Uterus (tissue), 4 donors: ENCODE results near the gene MRAP. TPM values are rescaled to one million over a fixed set of nuclear protein-coding genes. Genes with fewer than 3 reads are reported as not detected.

Source experiments
- DNase-seq, 2 donors: peaks; one replicate each; pipeline ENCODE4 v3.0.0-alpha.2; 2019 to 2020
- H3K27ac ChIP-seq, 2 donors: fragments of 200-600 bp; sonication (generic); 1 replicate in 1 of 2; 2 replicates in 1 of 2; pipeline ENCODE4 v1.5.1; 2016 to 2018
- H3K27me3 ChIP-seq, 2 donors: fragments of 200-600 bp; sonication (generic); one replicate each; pipeline ENCODE4 v1.5.1; 2018 to 2019; ENCODE audit warnings: control low read depth in 1 of 2
- H3K36me3 ChIP-seq, 2 donors: fragments of 200-600 bp; sonication (generic); one replicate each; pipeline ENCODE4 v1.5.1; 2019; ENCODE audit warnings: control low read depth in 1 of 2
- H3K4me1 ChIP-seq, 2 donors: fragments of 200-600 bp; sonication (generic); one replicate each; pipeline ENCODE4 v1.5.1; 2018 to 2019; ENCODE audit warnings: control low read depth in 1 of 2
- H3K4me3 ChIP-seq, 2 donors: fragments of 200-600 bp; sonication (generic); 1 replicate in 1 of 2; 2 replicates in 1 of 2; pipeline ENCODE4 v1.5.1; 2018 to 2019; ENCODE audit warnings: mild to moderate bottlenecking in 1 of 2
- H3K9me3 ChIP-seq, 2 donors: fragments of 200-600 bp; sonication (generic); one replicate each; pipeline ENCODE4 v1.5.1; 2019; ENCODE audit warnings: control low read depth in 1 of 2
- POLR2A ChIP-seq, 2 donors: fragments of 450-650 bp; IDR thresholded peaks; one replicate each; pipeline ENCODE4 v1.6.1; 2016; ENCODE audit warnings: antibody characterized with exemption in 2 of 2, mild to moderate bottlenecking in 1 of 2, moderate library complexity in 1 of 2
- intact Hi-C: fragments of 100-400 bp; cut with DNase I; formaldehyde crosslinking; loops from one replicate; pipeline ENCODE4 v1.15.1; 2023; ENCODE audit warnings: low total_unique reads
- total RNA-seq, 4 donors: library from RNA; depleted of rRNA in 3 of 4; stranded (reverse); fragments of >200 nt in 3 of 4; gene quantifications; one replicate each; pipeline versions ENCODE4 v1.1.0 to v1.2.4, GENCODE V29; 2014 to 2023
- TF ChIP-seq, protein P1 (sequence below), 4 experiments: fragments of 200-600 bp in 2 of 4; fragments of 450-650 bp in 2 of 4; sonication (generic) in 2 of 4; IDR thresholded peaks; one replicate each; pipeline ENCODE4 v1.5.1; 2016 to 2019; ENCODE audit warnings: antibody characterized with exemption in 4 of 4, mild to moderate bottlenecking in 2 of 4, moderate library complexity in 1 of 4
- donor health status: DM: yes; HTN: yes; CAD: no.

MRAP gene
- total RNA-seq, result not detected

DNA sequence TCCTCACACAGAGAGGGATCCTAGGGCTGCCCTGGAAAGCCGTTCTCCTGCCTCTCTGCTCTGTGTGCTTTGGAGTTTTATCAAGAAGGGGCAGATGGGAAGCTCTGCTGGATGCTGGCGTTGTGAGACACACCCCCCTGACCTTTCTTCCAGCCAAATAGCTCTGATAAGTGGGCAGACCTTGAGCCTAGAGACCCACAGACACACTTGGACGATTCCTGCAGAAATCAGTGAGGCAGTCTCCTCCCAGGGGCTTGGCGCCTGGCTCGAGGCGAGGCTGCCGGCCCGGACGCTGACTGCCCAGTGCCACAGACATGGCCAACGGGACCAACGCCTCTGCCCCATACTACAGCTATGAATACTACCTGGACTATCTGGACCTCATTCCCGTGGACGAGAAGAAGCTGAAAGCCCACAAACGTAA lies at the start of gene MRAP:
MRAP (plus strand) TSS at position 198 of the 424 bp plus-strand sequence; CDS start at position 315, 117 bp downstream.
- Histone ChIP-seq H3K4me3 (no peak within 1 kb of the TSS), H3K4me1 (no peaks in the 10 kb centered on the region), H3K36me3 (no peaks in the 10 kb centered on the region), H3K27ac (no peak within 1 kb of the TSS), H3K27me3 (no peaks in the 10 kb centered on the region), H3K9me3 (no peaks in the 10 kb centered on the region)
- TF ChIP-seq, protein P1, sequence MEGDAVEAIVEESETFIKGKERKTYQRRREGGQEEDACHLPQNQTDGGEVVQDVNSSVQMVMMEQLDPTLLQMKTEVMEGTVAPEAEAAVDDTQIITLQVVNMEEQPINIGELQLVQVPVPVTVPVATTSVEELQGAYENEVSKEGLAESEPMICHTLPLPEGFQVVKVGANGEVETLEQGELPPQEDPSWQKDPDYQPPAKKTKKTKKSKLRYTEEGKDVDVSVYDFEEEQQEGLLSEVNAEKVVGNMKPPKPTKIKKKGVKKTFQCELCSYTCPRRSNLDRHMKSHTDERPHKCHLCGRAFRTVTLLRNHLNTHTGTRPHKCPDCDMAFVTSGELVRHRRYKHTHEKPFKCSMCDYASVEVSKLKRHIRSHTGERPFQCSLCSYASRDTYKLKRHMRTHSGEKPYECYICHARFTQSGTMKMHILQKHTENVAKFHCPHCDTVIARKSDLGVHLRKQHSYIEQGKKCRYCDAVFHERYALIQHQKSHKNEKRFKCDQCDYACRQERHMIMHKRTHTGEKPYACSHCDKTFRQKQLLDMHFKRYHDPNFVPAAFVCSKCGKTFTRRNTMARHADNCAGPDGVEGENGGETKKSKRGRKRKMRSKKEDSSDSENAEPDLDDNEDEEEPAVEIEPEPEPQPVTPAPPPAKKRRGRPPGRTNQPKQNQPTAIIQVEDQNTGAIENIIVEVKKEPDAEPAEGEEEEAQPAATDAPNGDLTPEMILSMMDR (IDR thresholded peaks at IDR 0.05), result no peak
- TF ChIP-seq POLR2A (IDR thresholded peaks at IDR 0.05), result no peak
- no peak for DNase-seq
- intact Hi-C loops, result no loop called here

DNA sequence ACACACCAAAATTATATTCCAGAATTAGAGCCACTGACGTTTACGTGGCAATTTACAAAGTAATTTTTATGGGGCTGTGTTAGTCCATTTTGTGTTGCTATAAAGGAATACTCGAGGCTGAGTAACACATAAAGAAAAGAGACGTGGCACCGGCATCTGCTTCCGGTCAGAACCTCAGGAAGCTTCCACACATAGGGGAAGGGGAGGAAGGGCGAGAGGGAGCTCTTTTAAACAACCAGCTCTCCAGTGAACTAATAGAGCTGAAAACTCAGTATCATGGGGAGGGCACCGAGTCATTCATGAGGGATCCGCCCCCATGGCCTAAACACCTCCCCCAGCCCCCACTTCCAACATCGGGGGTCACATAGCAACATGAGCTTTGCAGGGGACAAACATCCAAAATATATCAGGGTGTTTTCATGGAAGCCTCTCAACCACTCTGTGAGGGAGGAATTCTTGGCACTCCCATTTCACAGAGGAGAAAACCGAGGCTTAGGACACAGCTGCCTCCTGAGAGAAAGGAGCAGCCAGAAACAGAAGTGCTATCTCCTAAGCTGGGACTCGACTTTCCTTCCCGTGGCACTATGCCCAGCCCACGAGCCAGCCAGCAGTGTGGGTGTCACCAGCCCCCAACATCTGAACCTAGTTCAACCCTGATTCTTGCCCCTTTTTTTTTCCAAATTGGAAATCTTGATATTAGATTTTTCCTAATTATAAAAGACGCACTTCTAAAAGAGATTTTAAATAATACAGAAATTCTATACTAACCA lies 49.0 kb upstream of the MRAP start:
- H3K27me3 ChIP-seq, result no peaks in the 10 kb centered on the region
- H3K9me3 ChIP-seq, result no peaks in the 10 kb centered on the region
- no peak for DNase-seq
- TF ChIP-seq POLR2A (IDR thresholded peaks at IDR 0.05), result no peak
- TF ChIP-seq, protein P1 (IDR thresholded peaks at IDR 0.05), result no peak
- intact Hi-C loops, result no loop called here
- H3K4me1 ChIP-seq, result no peaks in the 10 kb centered on the region
- H3K27ac ChIP-seq, result no peak overlapping the region
- H3K4me3 ChIP-seq, result no peak overlapping the region
- no peaks in the 10 kb centered on the region for H3K36me3 ChIP-seq

DNA sequence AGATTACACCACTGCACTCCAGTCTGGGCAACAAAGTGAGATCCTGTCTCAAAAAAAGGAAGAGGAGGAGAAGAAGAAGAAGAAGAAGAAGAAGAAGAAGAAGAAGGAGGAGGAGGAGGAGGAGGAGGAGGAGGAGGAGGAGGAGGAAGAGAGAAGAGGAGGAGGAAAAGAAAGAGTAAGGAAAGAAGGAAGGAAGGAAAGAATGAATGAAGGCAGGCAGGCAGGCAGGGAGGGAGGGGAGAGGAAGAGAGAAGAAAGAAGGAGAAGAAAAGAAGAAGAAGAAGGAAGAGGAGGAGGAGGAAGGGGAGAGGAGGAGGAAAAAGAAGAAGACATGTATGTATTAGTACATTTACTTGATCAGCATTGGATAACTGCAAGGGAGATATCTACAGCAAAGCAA lies 46.5 kb upstream of the MRAP start:
- no peaks in the 10 kb centered on the region for H3K9me3 ChIP-seq
- H3K36me3 ChIP-seq, result no peaks in the 10 kb centered on the region
- intact Hi-C loops, result no loop called here
- H3K27me3 ChIP-seq, result no peaks in the 10 kb centered on the region
- no peak for DNase-seq
- no peak overlapping the region for H3K4me3 ChIP-seq
- peaks cover 0 to 6% of the 10 kb centered on the region in 2 donors for H3K4me1 ChIP-seq
- TF ChIP-seq POLR2A (IDR thresholded peaks at IDR 0.05), result no peak
- TF ChIP-seq, protein P1 (IDR thresholded peaks at IDR 0.05), result no peak
- no peak overlapping the region for H3K27ac ChIP-seq

DNA sequence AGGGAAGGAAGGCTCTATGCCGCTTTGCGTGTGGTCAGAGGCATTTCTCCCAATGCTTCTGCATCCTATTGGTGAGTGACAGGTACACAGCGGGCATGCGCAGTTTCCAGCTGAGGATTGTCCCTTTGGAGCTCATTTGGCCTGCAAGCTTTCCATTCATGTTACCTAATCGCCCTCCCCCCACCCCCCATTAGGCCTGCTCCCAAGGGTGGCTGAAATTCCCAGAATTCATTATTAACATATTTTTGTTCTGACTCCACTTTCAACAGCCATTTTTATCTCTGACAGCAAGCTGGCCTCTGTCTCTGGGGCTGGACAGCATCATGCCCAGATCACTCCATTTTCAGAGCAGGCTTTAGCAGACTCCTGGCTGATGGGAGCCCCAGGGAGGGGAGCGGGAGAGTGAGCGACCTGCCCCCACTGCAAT lies 45.4 kb upstream of the MRAP start:
- Histone ChIP-seq H3K36me3 (no peaks in the 10 kb centered on the region), H3K4me1 (peaks cover 0 to 6% of the 10 kb centered on the region in 2 donors), H3K27me3 (no peaks in the 10 kb centered on the region), H3K4me3 (no peak overlapping the region), H3K27ac (no peak overlapping the region), H3K9me3 (no peaks in the 10 kb centered on the region)
- peak; percentile 33 to 59 for DNase-seq
- intact Hi-C loops, result no loop called here
- TF ChIP-seq, protein P1 (IDR thresholded peaks at IDR 0.05), result no peak
- TF ChIP-seq POLR2A (IDR thresholded peaks at IDR 0.05), result no peak

DNA sequence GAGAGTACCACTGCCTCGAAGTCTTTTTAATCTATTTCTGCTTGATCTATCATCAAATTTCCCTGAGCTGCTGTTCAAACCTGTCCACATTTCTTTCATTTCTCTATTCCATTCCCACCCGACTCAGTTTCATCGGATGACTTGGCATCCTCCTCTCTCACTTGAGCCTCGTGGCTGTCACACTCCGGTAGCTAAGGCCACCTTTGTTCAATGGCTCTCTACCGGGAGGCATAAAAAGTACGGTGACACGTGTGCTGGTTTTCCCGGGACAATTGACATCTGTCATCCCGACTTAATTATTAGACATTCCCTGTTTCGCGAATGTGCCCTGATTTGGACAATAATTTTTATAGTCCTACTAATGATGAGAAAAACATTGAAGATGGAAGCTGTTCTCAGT lies 42.4 kb upstream of the MRAP start:
- intact Hi-C loops, result loop anchor here (5.0 kb wide), 1 partner anchor 389 kb away; no protein-coding TSS in a partner anchor
- no peak for TF ChIP-seq POLR2A (IDR thresholded peaks at IDR 0.05)
- TF ChIP-seq, protein P1 (IDR thresholded peaks at IDR 0.05), result no peak
- H3K36me3 ChIP-seq, result no peaks in the 10 kb centered on the region
- H3K4me1 ChIP-seq, result peaks cover 0 to 6% of the 10 kb centered on the region in 2 donors
- no peaks in the 10 kb centered on the region for H3K27me3 ChIP-seq
- H3K4me3 ChIP-seq, result no peak overlapping the region
- no peaks in the 10 kb centered on the region for H3K9me3 ChIP-seq
- peak overlapping the region; percentile 51 to 63 for H3K27ac ChIP-seq
- no peak for DNase-seq
